ENCODE results near the gene HDAC9.

HDAC9 gene

GRCh38 chr7:18526368-18526878, 30.9 kb downstream of the HDAC9 start:
- DNase-seq (ENCODE audit: low read depth) = no peak

GRCh38 chr7:18529239-18529638, 33.7 kb downstream of the HDAC9 start:
- DNase-seq (ENCODE audit: low read depth) = no peak

GRCh38 chr7:18530224-18531179, 35.0 kb downstream of the HDAC9 start:
- no peak for DNase-seq (ENCODE audit: low read depth)

GRCh38 chr7:18531539-18531938, 36.0 kb downstream of the HDAC9 start:
- no peak for DNase-seq (ENCODE audit: low read depth)

- no peak for DNase-seq (ENCODE audit: low read depth)
Observed at GRCh38 chr7:18532813-18533212, 37.3 kb downstream of the HDAC9 start.

GRCh38 chr7:18534481-18534880, 38.9 kb downstream of the HDAC9 start:
- no peak for DNase-seq (ENCODE audit: low read depth)

- DNase-seq (ENCODE audit: low read depth) = no peak
Observed at GRCh38 chr7:18535810-18536415, 40.4 kb downstream of the HDAC9 start.

- no peak for DNase-seq (ENCODE audit: low read depth)
Observed at GRCh38 chr7:18536486-18536885, 40.9 kb downstream of the HDAC9 start.

- no peak for DNase-seq (ENCODE audit: low read depth)
Observed at GRCh38 chr7:18538554-18539250, 43.2 kb downstream of the HDAC9 start.

- DNase-seq (ENCODE audit: low read depth) = no peak
Observed at GRCh38 chr7:18540396-18540795, 44.8 kb downstream of the HDAC9 start.

- no peak for DNase-seq (ENCODE audit: low read depth)
Observed at GRCh38 chr7:18541181-18541870, 45.8 kb downstream of the HDAC9 start.

GRCh38 chr7:18541871-18542212, 46.3 kb downstream of the HDAC9 start:
- no peak for DNase-seq (ENCODE audit: low read depth)

- no peak for DNase-seq (ENCODE audit: low read depth)
Observed at GRCh38 chr7:18546576-18546975, 51.0 kb downstream of the HDAC9 start.

- no peak for DNase-seq (ENCODE audit: low read depth)
Observed at GRCh38 chr7:18547509-18548187, 52.1 kb downstream of the HDAC9 start.

- no peak for DNase-seq (ENCODE audit: low read depth)
Observed at GRCh38 chr7:18548534-18548933, 53.0 kb downstream of the HDAC9 start.

- no peak for DNase-seq (ENCODE audit: low read depth)
Observed at GRCh38 chr7:18550574-18550973, 55.0 kb downstream of the HDAC9 start.

- no peak for DNase-seq (ENCODE audit: low read depth)
Observed at GRCh38 chr7:18552316-18552916, 56.9 kb downstream of the HDAC9 start.

- no peak for DNase-seq (ENCODE audit: low read depth)
Observed at GRCh38 chr7:18552943-18553604, 57.5 kb downstream of the HDAC9 start.

- DNase-seq (ENCODE audit: low read depth) = no peak
Observed at GRCh38 chr7:18553605-18554003, 58.1 kb downstream of the HDAC9 start.

GRCh38 chr7:18555120-18555519, 59.6 kb downstream of the HDAC9 start:
- no peak for DNase-seq (ENCODE audit: low read depth)

GRCh38 chr7:18555968-18556367, 60.4 kb downstream of the HDAC9 start:
- DNase-seq (ENCODE audit: low read depth) = no peak

Measured in activated T-helper 1 cell treated with Interleukin-2 at 50 U/mL for 16 hours (primary cell).